ENCODE data around the gene C1orf21.

GRCh38 chr1:184633785-184634184 is 247.0 kb downstream of the C1orf21 start:
- no peak for TF ChIP-seq FOXA1 (IDR thresholded peaks at IDR 0.05)
- no peak for TF ChIP-seq BHLHE40 (IDR thresholded peaks at IDR 0.05; ENCODE audit: borderline replicate concordance)
- no peak for TF ChIP-seq SUZ12 (IDR thresholded peaks at IDR 0.05)
- TF ChIP-seq TARDBP (IDR thresholded peaks at IDR 0.05): no peak
- no peak for TF ChIP-seq PKNOX1 (IDR thresholded peaks at IDR 0.05)
- TF ChIP-seq ARNT (IDR thresholded peaks at IDR 0.05): no peak
- TF ChIP-seq FOXK2 (IDR thresholded peaks at IDR 0.05): no peak
- no peak for TF ChIP-seq ZNF384 (IDR thresholded peaks at IDR 0.05)
- no peak for TF ChIP-seq HDGF (IDR thresholded peaks at IDR 0.05; ENCODE audit: borderline replicate concordance)
- no peak for TF ChIP-seq SP1 (IDR thresholded peaks at IDR 0.05)
- no peak for TF ChIP-seq NFRKB (IDR thresholded peaks at IDR 0.05)
- no peak for TF ChIP-seq FOXM1 (IDR thresholded peaks at IDR 0.05; ENCODE audit: borderline replicate concordance)

Measured in HEK293T (cell line).